ENCODE results near the gene SLC44A3.
"Not testable (repeated sequence)": the region's sequence is repeated elsewhere in the genome, so short reads cannot be mapped to it uniquely, and the experiment has no call there.

The SLC44A3 gene

GRCh38 chr1:94937820-94938219 is 117.7 kb downstream of the SLC44A3 start:
- DNase-seq: no peak

- DNase-seq: no peak
These were observed 120.6 kb downstream of the SLC44A3 start for GRCh38 chr1:94940738-94941137.

DNA sequence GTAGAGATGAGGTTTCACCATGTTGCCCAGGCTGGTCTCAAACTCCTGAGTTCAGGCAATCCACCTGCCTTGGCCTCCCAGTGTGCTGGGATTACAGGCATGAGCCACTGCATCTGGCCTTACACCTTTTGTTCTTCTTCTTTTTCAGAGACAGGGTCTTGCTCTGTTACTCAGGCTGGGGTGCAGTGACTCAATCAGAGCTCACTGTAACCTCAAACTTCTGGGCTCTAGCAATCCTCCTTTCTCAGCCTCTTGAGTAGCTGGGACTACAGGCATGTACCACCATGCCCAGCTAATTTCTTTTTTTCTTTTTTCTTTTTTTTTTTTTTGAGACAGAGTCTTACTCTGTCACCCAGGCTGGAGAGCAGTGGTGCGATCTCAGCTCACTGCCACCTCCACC is 121.3 kb downstream of the SLC44A3 start:
- not testable (repeated sequence) for DNase-seq

DNA sequence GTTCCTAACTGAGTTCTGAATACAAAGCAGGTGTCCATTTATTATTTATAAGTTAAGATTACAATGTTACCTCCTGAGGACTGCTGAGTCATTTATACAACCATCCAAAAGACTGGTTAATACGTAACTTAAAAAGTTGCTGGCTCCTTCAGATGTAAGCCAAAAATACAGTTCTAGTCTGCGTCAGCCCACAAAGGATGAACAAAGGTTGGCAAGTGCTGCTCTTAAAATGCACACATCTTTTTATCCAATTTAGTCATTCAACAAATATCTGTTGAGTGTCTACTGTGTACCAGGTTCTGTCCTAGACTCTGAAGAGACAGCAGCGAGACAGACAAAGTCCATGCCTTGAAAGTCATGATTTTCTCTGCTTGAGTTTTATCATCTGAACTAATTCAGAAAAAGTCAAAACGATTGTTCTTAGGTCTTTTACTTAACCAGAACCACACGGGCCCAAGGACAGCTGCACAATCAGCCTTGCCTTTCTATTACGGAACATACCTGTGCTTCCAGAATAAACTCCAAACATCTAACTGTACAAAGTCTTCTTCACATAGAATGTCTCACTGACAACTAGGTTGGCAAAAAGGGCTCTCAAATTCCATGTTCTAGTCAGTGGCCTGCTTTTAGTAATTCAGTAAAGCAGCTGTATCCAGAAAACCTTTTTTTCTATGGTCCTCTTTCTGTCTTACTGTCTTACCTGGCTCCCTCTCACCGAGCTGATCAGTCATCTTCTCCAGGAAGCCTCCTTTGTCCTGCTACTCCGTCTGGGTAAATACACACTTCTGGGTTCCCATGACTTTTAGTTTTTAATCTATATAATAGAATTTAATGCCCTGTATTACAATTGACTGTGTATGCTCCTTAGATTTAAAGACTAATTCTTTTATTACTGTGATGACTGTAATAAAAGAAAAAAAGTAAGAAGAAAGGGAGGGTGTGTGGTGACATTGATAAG is 122.3 kb downstream of the SLC44A3 start:
- DNase-seq: no peak

Measured in activated naive CD4-positive, alpha-beta T cell treated with anti-CD3 and anti-CD28 coated beads, Interleukin-2, amount 50 U/mL, for 16 hours (primary cell).